Inflammatory macrophage (primary cell): ENCODE data around the gene OGT.

Experiments
- DNase-seq, 2 donors: peaks; one replicate each; pipeline ENCODE4 v3.0.0-alpha.2; 2020 to 2022

Gene OGT

GRCh38 chrX:71625471-71625870, 92.6 kb downstream of the OGT start:
- no peak for DNase-seq
